ENCODE measurements around the gene VEGFA.

The VEGFA gene

GRCh38 chr6:43800746-43801494 lies 30.9 kb downstream of the VEGFA start:
- no peak for TF ChIP-seq ZNF274 (IDR thresholded peaks at IDR 0.05; ENCODE audit: low read depth, low read length)
- no peak overlapping the region for H3K4me3 ChIP-seq (ENCODE audit: low read length)

GRCh38 chr6:43801495-43802181 lies 31.6 kb downstream of the VEGFA start:
- TF ChIP-seq ZNF274 (IDR thresholded peaks at IDR 0.05; ENCODE audit: low read depth, low read length) = no peak
- H3K4me3 ChIP-seq (ENCODE audit: low read length) = no peak overlapping the region

DNA sequence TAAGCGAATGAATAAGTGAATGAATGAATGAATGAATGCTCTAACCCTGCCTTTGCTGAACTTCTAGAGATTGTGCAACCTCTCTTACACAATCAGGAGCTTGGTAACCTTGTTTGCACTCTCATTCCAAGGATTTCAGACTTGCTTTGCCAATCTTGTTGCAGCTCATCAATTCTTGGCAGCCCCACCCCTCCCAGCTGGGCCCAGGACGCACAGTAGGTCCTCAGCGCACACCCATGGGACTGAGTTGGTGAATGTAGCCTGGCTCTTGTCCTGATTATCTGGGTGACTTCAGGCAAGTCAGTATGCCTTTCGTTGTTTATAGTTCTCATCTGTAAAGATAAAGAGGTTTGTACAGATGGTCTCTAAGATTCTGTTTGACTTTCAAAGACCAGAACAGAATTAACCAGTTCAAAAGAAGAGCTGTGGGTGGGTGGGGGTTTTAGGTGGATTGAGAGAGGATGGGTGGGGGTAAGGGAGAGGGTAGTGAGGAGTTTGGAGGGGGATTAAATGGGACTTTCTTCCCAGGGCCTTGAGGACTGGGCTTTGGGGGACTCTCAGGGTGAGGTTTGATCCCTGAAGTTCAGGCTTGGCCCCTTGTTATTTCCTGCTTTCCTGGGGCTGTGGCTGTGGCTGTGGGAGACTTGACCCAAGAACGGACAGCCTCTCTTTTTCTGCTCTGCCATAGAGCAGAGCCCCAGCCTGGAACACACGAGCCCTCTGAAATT lies 33.2 kb downstream of the VEGFA start:
- no peak overlapping the region for H3K4me3 ChIP-seq (ENCODE audit: low read length)
- no peak for TF ChIP-seq ZNF274 (IDR thresholded peaks at IDR 0.05; ENCODE audit: low read depth, low read length)

DNA sequence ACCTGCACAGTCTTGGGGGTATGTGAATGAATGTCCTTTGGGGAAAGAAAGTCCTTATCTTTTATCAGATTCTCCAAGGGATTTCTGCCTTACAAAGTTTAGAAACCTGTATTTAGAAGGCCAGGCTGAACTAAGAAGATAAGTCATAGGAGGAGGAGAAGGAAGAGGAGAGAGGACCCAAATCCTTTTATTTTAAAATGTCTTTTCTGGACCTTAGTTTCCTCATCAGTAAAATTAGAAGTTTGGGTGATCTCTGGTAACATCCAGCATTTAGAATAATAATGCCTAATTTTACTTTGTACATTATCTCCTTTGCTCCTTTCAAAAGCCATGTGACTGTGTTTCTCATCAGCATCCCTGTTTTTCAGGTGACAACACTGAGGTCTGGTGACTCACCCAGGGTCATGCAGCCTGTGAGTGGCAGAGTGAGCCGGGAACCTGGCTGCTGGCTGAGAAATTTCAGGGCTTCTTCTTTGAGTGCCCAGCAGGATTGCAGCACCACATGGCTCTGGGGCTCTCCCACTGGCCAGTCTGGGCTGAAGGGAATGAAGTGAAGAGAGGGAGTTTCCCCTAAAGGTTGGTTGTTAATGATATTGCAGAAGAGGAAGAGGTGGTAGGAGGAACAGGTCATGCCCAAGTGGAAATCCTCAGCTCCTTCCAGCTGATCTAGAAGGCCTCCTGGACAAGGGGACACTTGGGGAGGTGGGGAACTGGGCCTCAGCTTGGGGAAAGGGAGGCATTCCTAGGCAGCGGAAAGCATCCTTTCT lies 34.0 kb downstream of the VEGFA start:
- no peak overlapping the region for H3K4me3 ChIP-seq (ENCODE audit: low read length)
- no peak for TF ChIP-seq ZNF274 (IDR thresholded peaks at IDR 0.05; ENCODE audit: low read depth, low read length)

DNA sequence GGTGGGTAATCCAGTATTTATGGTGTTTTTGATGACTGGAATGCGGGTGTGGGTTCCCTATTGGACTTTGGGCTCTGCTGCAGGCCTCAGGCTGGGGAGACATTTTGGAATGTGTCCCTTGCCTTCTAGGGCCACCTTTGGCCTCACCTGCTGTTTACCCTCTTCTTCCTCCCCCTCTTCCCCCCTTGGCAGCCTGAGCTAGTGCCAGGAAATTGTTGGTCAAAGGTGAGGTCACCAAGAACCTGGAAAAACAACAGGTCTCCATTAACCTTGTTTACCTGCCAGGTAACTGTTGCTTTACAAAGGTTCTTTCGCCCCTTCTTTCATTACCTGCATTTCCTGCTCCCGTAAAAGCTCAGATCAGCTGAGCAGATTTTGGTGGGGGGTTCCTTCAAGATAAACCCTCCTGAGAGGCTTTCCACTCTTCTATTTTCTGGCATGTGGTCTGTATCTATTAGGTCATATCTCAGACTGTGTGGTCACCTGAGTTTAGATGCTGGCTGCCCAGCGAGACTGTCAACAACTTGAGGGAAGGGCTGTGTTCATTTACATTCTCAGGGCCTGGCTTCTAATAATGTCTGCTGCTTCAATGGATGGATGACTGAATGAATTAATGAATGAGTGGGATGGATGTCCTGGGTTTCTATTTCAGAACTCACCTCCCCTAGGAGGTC lies 34.7 kb downstream of the VEGFA start:
- no peak for TF ChIP-seq ZNF274 (IDR thresholded peaks at IDR 0.05; ENCODE audit: low read depth, low read length)
- H3K4me3 ChIP-seq (ENCODE audit: low read length) = no peak overlapping the region

- no peak for TF ChIP-seq ZNF274 (IDR thresholded peaks at IDR 0.05; ENCODE audit: low read depth, low read length)
Observed at GRCh38 chr6:43805699-43806042, 35.7 kb downstream of the VEGFA start.

DNA sequence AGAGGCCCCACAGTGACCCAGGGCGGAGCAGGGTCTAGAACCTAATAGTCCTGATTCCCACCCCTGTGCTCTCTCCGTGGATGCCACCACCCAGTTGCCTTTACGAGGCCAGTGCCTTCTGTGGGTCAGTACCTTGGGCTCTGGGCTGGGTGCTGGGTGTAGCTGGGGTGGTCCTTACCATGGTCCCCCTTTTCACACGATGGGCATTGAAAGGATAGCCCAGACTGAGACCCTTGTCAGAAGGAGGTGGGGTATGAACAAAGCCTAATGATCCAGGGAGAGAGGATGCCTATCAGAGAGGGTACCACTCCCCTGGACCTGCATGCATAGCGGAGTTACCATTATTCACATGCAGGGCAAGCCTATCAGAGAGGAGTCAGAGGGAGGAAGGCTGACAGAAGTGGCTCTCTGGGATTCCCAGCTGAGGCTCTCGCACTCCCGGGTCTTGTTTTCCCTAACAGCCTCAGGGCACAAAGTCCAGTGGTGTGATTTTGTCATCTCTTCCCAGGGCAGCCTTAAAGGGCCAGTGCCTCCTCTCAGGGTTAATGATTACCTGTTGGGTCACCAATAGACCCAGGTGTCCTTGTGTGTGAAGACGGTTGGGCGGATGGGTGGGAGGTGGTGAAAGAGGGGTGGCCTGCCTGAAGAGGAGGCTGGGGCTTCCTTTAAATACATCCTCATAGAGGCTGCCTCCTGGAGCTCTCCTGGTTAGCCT lies 36.2 kb downstream of the VEGFA start:
- no peak overlapping the region for H3K4me3 ChIP-seq (ENCODE audit: low read length)
- no peak for TF ChIP-seq ZNF274 (IDR thresholded peaks at IDR 0.05; ENCODE audit: low read depth, low read length)

More at GRCh38 chr6:43805699-43806042, 35.7 kb downstream of the VEGFA start:
- H3K4me3 ChIP-seq (ENCODE audit: low read length) = no peak overlapping the region

GRCh38 chr6:43806758-43807227 lies 36.8 kb downstream of the VEGFA start:
- no peak for TF ChIP-seq ZNF274 (IDR thresholded peaks at IDR 0.05; ENCODE audit: low read depth, low read length)
- H3K4me3 ChIP-seq (ENCODE audit: low read length) = no peak overlapping the region

DNA sequence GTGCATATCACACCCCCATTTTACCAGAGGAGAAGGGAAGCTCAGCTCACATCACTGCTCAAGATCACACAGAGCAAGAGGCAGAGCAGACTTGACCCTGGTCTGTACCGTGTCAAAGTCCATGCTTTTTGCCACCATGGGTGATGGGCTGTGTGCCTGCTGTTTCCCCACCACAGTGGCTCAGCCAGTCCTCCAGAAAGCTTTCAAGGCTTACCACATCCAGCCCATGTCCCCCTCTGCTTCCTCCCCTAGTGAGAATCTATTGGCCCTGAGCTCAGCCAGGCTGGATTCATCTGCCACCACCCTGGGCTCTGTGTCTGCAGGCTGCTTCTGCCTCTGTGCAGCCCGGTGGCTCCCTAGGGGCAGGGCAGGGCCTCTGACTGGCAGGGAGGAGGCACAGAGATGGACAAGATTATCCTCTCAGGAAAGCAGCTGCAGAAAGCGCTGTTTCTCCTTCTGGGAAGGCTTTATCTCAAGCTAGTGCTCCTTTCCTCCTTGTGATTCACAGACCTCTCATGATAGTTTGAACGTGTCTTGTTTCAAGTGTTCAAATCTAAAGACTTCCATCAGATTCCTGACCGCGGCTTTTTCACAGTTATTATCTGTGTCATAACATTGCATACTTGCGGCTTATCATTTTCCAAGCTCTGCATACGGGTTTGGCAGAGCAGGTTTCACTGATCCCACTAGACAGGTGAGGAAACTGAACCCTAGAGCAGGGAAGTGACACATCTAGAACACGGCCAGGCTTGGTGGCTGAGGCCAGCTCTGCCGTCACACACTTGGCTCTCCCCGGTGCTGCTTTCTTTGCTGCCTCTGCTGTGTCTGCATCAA lies 37.4 kb downstream of the VEGFA start:
- no peak for TF ChIP-seq ZNF274 (IDR thresholded peaks at IDR 0.05; ENCODE audit: low read depth, low read length)
- H3K4me3 ChIP-seq (ENCODE audit: low read length) = no peak overlapping the region

DNA sequence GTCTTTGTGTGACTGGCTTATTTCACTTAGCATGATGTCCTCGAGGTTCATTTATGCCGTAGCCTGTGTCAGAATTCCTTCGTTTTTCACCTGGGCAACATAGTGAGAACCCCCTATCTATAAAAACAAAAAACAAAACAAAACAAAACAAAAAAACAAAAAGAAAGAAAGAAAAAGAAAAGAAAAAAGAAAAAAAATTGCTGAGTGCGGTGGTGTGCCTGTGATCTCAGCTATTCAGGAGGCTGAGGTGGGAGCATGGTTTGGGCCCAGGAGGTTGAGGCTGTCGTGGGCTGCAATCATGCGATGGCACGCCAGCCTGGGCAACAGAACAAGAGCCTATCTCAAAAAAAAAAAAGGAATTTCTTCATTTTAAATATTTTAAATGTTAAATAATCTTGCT lies 38.4 kb downstream of the VEGFA start:
- no peak overlapping the region for H3K4me3 ChIP-seq (ENCODE audit: low read length)
- no peak for TF ChIP-seq ZNF274 (IDR thresholded peaks at IDR 0.05; ENCODE audit: low read depth, low read length)

DNA sequence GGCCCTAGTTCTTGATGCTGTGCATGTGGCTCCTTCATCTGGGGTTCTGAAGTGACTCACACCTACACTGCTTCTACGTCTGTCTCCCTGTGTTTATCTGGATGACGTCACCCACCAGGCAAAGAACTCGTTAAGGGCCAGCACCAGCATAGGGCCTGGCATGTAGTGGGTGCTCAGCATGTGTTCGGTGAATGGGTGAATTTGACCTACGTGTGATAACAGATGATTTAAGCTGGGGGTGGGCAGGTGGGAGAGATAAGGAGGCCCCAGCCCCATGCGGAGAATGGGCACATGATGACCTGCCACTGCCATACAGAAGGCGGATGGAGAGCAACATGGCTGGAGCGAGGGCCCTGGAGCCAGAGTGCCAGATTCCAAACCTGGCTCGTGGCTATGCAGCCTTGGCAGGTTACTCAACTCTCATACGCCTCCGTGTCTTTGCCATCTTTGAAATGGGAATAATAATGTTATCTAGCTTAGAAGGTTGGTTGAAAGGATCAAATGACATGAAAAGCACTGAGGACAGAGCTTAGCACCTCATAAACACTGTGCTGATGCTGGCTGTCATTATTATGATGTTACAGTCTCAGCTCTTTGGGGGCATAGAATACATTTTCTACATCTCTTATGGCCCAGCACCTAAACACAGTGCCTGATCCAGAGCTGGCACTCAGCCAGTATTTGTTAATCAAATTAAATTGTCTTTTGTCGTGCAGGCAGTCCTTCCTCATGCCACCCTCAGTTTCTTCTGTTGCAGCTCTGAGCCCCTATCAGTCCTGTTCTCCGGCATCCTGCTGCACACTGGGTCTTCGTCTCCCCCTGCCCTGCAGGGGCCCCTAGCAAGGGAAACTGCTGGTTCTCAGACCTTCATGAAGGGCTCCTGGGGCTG lies 39.6 kb downstream of the VEGFA start:
- no peak overlapping the region for H3K4me3 ChIP-seq (ENCODE audit: low read length)
- TF ChIP-seq ZNF274 (IDR thresholded peaks at IDR 0.05; ENCODE audit: low read depth, low read length) = no peak
